ENCODE data around the gene SARDH. TPM values are rescaled to one million over a fixed set of nuclear protein-coding genes. Genes with fewer than 3 reads are reported as not detected.

SARDH gene
- total RNA-seq, 1 experiment from 2014 or later: not detected

- Mint-ChIP-seq H3K27ac (ENCODE audit: unreplicated experiment) (no peak overlapping the region), H3K36me3 (ENCODE audit: insufficient read depth, unreplicated experiment) (no peaks in the 10 kb centered on the region), H3K4me1 (ENCODE audit: low read depth, unreplicated experiment) (no peaks in the 10 kb centered on the region), H3K4me3 (ENCODE audit: low read depth, unreplicated experiment) (no peak overlapping the region), H3K9me3 (ENCODE audit: low read depth, unreplicated experiment) (no peaks in the 10 kb centered on the region), H3K27me3 (ENCODE audit: unreplicated experiment) (peaks cover 97% of the 10 kb centered on the region)
- DNase-seq: no peak
- TF ChIP-seq CTCF (IDR thresholded peaks at IDR 0.05; ENCODE audit: unreplicated experiment): no peak
- no TSS peak for BruUV-seq (replicated peaks)
- intact Hi-C loops (cut with micrococcal nuclease; ENCODE audit: unreplicated experiment): no loop called here
- CTCF ChIA-PET: no interaction called here
Observed at GRCh38 chr9:133639613-133640012, 98.5 kb downstream of the SARDH start.

- no peaks in the 10 kb centered on the region for H3K9me3 Mint-ChIP-seq (ENCODE audit: low read depth, unreplicated experiment)
- H3K27me3 Mint-ChIP-seq (ENCODE audit: unreplicated experiment): peaks cover 88% of the 10 kb centered on the region
- H3K27ac Mint-ChIP-seq (ENCODE audit: unreplicated experiment): no peak overlapping the region
- DNase-seq: no peak
- H3K4me3 Mint-ChIP-seq (ENCODE audit: low read depth, unreplicated experiment): no peak overlapping the region
- no peak for TF ChIP-seq CTCF (IDR thresholded peaks at IDR 0.05; ENCODE audit: unreplicated experiment)
- no TSS peak for BruUV-seq (replicated peaks)
- no peaks in the 10 kb centered on the region for H3K4me1 Mint-ChIP-seq (ENCODE audit: low read depth, unreplicated experiment)
- H3K36me3 Mint-ChIP-seq (ENCODE audit: insufficient read depth, unreplicated experiment): no peaks in the 10 kb centered on the region
- CTCF ChIA-PET: no interaction called here
- intact Hi-C loops (cut with micrococcal nuclease; ENCODE audit: unreplicated experiment): no loop called here
Observed at GRCh38 chr9:133638711-133639110, 99.4 kb downstream of the SARDH start.

GRCh38 chr9:133638076-133638475, 100.1 kb downstream of the SARDH start:
- peaks cover 83% of the 10 kb centered on the region for H3K27me3 Mint-ChIP-seq (ENCODE audit: unreplicated experiment)
- DNase-seq: no peak
- no TSS peak for BruUV-seq (replicated peaks)
- no peak overlapping the region for H3K4me3 Mint-ChIP-seq (ENCODE audit: low read depth, unreplicated experiment)
- no peaks in the 10 kb centered on the region for H3K36me3 Mint-ChIP-seq (ENCODE audit: insufficient read depth, unreplicated experiment)
- H3K27ac Mint-ChIP-seq (ENCODE audit: unreplicated experiment): no peak overlapping the region
- CTCF ChIA-PET: no interaction called here
- intact Hi-C loops (cut with micrococcal nuclease; ENCODE audit: unreplicated experiment): no loop called here
- TF ChIP-seq CTCF (IDR thresholded peaks at IDR 0.05; ENCODE audit: unreplicated experiment): no peak
- H3K9me3 Mint-ChIP-seq (ENCODE audit: low read depth, unreplicated experiment): no peaks in the 10 kb centered on the region
- H3K4me1 Mint-ChIP-seq (ENCODE audit: low read depth, unreplicated experiment): no peaks in the 10 kb centered on the region

GRCh38 chr9:133637451-133638055, 100.6 kb downstream of the SARDH start:
- BruUV-seq (replicated peaks): no TSS peak
- no peak for DNase-seq
- intact Hi-C loops (cut with micrococcal nuclease; ENCODE audit: unreplicated experiment): no loop called here
- Mint-ChIP-seq H3K27me3 (ENCODE audit: unreplicated experiment) (peaks cover 78% of the 10 kb centered on the region), H3K9me3 (ENCODE audit: low read depth, unreplicated experiment) (no peaks in the 10 kb centered on the region), H3K36me3 (ENCODE audit: insufficient read depth, unreplicated experiment) (no peaks in the 10 kb centered on the region), H3K4me3 (ENCODE audit: low read depth, unreplicated experiment) (no peak overlapping the region), H3K4me1 (ENCODE audit: low read depth, unreplicated experiment) (no peaks in the 10 kb centered on the region), H3K27ac (ENCODE audit: unreplicated experiment) (no peak overlapping the region)
- no peak for TF ChIP-seq CTCF (IDR thresholded peaks at IDR 0.05; ENCODE audit: unreplicated experiment)
- CTCF ChIA-PET: no interaction called here
